ENCODE data around the gene LSM4. TPM values are rescaled to one million over a fixed set of nuclear protein-coding genes. Genes with fewer than 3 reads are reported as not detected.

The LSM4 gene
- total and polyA plus RNA-seq, 2 of the 13 experiments (the other 11 are each of a cell fraction or from before 2014, with no cell fraction given) = 65.8 to 166 TPM

GRCh38 chr19:18364826-18365528 is 42.1 kb upstream of the LSM4 start (continued):
- TF ChIP-seq ZNF784 (CRISPR knock-in tag; IDR thresholded peaks at IDR 0.05; ENCODE audit: borderline replicate concordance) (no peak), MAFG (CRISPR knock-in tag; IDR thresholded peaks at IDR 0.05) (no peak), ZNF549 (CRISPR knock-in tag; IDR thresholded peaks at IDR 0.05) (no peak), ZGPAT (CRISPR knock-in tag; IDR thresholded peaks at IDR 0.05) (peak; percentile 75; the same call in 1 of the 2 replicates), GFI1 (CRISPR knock-in tag; IDR thresholded peaks at IDR 0.05; ENCODE audit: borderline replicate concordance) (0 out of 2 replicates have a peak, but pooled peaks have one; percentile 25), NRL (CRISPR knock-in tag; IDR thresholded peaks at IDR 0.05; ENCODE audit: borderline replicate concordance) (no peak), PAWR (CRISPR knock-in tag; IDR thresholded peaks at IDR 0.05; ENCODE audit: borderline replicate concordance) (no peak), PHF20 (CRISPR knock-in tag; IDR thresholded peaks at IDR 0.05) (0 out of 2 replicates have a peak, but pooled peaks have one; percentile 33), XBP1 (CRISPR knock-in tag; IDR thresholded peaks at IDR 0.05) (no peak), ARID5B (CRISPR knock-in tag; IDR thresholded peaks at IDR 0.05) (peak; percentile 88), RFX3 (CRISPR knock-in tag; IDR thresholded peaks at IDR 0.05) (no peak; the same call in 1 of the 2 replicates), NFKB2 (CRISPR knock-in tag; IDR thresholded peaks at IDR 0.05; ENCODE audit: borderline replicate concordance) (no peak), ATAD3A (CRISPR knock-in tag; IDR thresholded peaks at IDR 0.05) (no peak), CSRNP2 (CRISPR knock-in tag; conservative IDR thresholded peaks at IDR 0.05; ENCODE audit: low read depth) (no peak)
- TF ChIP-seq, protein P1, sequence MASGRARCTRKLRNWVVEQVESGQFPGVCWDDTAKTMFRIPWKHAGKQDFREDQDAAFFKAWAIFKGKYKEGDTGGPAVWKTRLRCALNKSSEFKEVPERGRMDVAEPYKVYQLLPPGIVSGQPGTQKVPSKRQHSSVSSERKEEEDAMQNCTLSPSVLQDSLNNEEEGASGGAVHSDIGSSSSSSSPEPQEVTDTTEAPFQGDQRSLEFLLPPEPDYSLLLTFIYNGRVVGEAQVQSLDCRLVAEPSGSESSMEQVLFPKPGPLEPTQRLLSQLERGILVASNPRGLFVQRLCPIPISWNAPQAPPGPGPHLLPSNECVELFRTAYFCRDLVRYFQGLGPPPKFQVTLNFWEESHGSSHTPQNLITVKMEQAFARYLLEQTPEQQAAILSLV (CRISPR knock-in tag; IDR thresholded peaks at IDR 0.05; ENCODE audit: borderline replicate concordance) = no peak
- TF ChIP-seq, protein P2, sequence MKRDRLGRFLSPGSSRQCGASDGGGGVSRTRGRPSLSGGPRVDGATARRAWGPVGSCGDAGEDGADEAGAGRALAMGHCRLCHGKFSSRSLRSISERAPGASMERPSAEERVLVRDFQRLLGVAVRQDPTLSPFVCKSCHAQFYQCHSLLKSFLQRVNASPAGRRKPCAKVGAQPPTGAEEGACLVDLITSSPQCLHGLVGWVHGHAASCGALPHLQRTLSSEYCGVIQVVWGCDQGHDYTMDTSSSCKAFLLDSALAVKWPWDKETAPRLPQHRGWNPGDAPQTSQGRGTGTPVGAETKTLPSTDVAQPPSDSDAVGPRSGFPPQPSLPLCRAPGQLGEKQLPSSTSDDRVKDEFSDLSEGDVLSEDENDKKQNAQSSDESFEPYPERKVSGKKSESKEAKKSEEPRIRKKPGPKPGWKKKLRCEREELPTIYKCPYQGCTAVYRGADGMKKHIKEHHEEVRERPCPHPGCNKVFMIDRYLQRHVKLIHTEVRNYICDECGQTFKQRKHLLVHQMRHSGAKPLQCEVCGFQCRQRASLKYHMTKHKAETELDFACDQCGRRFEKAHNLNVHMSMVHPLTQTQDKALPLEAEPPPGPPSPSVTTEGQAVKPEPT (CRISPR knock-in tag; IDR thresholded peaks at IDR 0.05; ENCODE audit: low read depth) = no peak
